Measurements from ENCODE around the gene NOL9. TPM values are rescaled to one million over a fixed set of nuclear protein-coding genes. Genes with fewer than 3 reads are reported as not detected.

The NOL9 gene
- polyA plus RNA-seq, 3 donors = 3.7 to 11.5 (median 7.6) TPM

- 100% methylated on average over 2 of the region's 4 CpGs for WGBS (ENCODE audit: insufficient coverage)
- no peaks in the 10 kb centered on the region for H3K9me3 ChIP-seq (replicated peaks in 1 of 2; ENCODE audit: control insufficient read depth in 1 of 2, insufficient read depth in 1 of 2, low read length in 2 of 2)
- intact Hi-C loops (cut with micrococcal nuclease) = no loop called here
- no peaks in the 10 kb centered on the region for H4K20me1 ChIP-seq (ENCODE audit: insufficient read depth, low read length)
- no peaks in the 10 kb centered on the region for H3K79me2 ChIP-seq (ENCODE audit: insufficient read depth, low read length)
- H3K36me3 ChIP-seq (replicated peaks in 1 of 2; ENCODE audit: control insufficient read depth in 1 of 2, insufficient read depth in 2 of 2, low read length in 2 of 2) = peaks cover 41 to 73% of the 10 kb centered on the region in 2 donors
- H3K4me3 ChIP-seq (replicated peaks in 1 of 3; ENCODE audit: low read depth in 2 of 3, low read length in 3 of 3) = no peak overlapping the region
- peaks cover 51 to 74% of the 10 kb centered on the region in 2 donors for H3K36me3 Mint-ChIP-seq
- no peak overlapping the region for H3K4me2 ChIP-seq (replicated peaks; ENCODE audit: extremely low read depth, low read length, poor library complexity, severe bottlenecking)
- peaks cover 4% of the 10 kb centered on the region for H3K4me1 Mint-ChIP-seq
- H3K9ac ChIP-seq (ENCODE audit: insufficient read depth, low read length, poor library complexity, severe bottlenecking) = no peak overlapping the region
- H3K27me3 Mint-ChIP-seq (ENCODE audit: low read depth in 3 of 3) = peaks cover 0 to 2% (median 0%) of the 10 kb centered on the region in 3 donors
- H3K4me3 Mint-ChIP-seq = no peak overlapping the region
- no peak for DNase-seq
- H3K27ac Mint-ChIP-seq = peak overlapping the region in 5 of 7 donors; percentile 23 to 67 (median 38)
- H3K4me1 ChIP-seq (ENCODE audit: control insufficient read depth in 1 of 2, insufficient read depth in 2 of 2, low read length in 2 of 2) = peaks cover 0 to 4% of the 10 kb centered on the region in 2 donors
- no peak overlapping the region for H2AFZ ChIP-seq (ENCODE audit: insufficient read depth, low read depth, low read length, poor library complexity, severe bottlenecking)
- no peaks in the 10 kb centered on the region for H3K9me3 Mint-ChIP-seq
- H3K27ac ChIP-seq (ENCODE audit: low read depth in 1 of 2, low read length in 2 of 2) = peak overlapping the region in 1 of 2 donors; percentile 72
- no peak for TF ChIP-seq CTCF (IDR thresholded peaks at IDR 0.05)
- no peaks in the 10 kb centered on the region for H3K27me3 ChIP-seq (ENCODE audit: control insufficient read depth in 2 of 2, insufficient read depth in 2 of 2, low read length in 2 of 2)
These were observed 19.1 kb downstream of the NOL9 start for GRCh38 chr1:6535214-6535613.

GRCh38 chr1:6534248-6534822 lies 20.0 kb downstream of the NOL9 start:
- Mint-ChIP-seq H3K27me3 (ENCODE audit: low read depth in 3 of 3) (peaks cover 0 to 2% (median 0%) of the 10 kb centered on the region in 3 donors), H3K4me3 (no peak overlapping the region), H3K27ac (peak overlapping the region in 2 of 7 donors; percentile 54 to 68), H3K36me3 (peaks cover 48 to 73% of the 10 kb centered on the region in 2 donors), H3K4me1 (peaks cover 4% of the 10 kb centered on the region), H3K9me3 (no peaks in the 10 kb centered on the region)
- no peaks in the 10 kb centered on the region for H3K79me2 ChIP-seq (ENCODE audit: insufficient read depth, low read length)
- WGBS (ENCODE audit: insufficient coverage) = 100% methylated on average over 2 of the region's 8 CpGs
- H3K4me3 ChIP-seq (replicated peaks in 1 of 3; ENCODE audit: low read depth in 2 of 3, low read length in 3 of 3) = no peak overlapping the region
- no peak for TF ChIP-seq CTCF (IDR thresholded peaks at IDR 0.05)
- no peak overlapping the region for H3K9ac ChIP-seq (ENCODE audit: insufficient read depth, low read length, poor library complexity, severe bottlenecking)
- H4K20me1 ChIP-seq (ENCODE audit: insufficient read depth, low read length) = no peaks in the 10 kb centered on the region
- no peaks in the 10 kb centered on the region for H3K9me3 ChIP-seq (replicated peaks in 1 of 2; ENCODE audit: control insufficient read depth in 1 of 2, insufficient read depth in 1 of 2, low read length in 2 of 2)
- peak overlapping the region in 1 of 2 donors; percentile 72 for H3K27ac ChIP-seq (ENCODE audit: low read depth in 1 of 2, low read length in 2 of 2)
- intact Hi-C loops (cut with micrococcal nuclease) = no loop called here
- H3K27me3 ChIP-seq (ENCODE audit: control insufficient read depth in 2 of 2, insufficient read depth in 2 of 2, low read length in 2 of 2) = no peaks in the 10 kb centered on the region
- H2AFZ ChIP-seq (ENCODE audit: insufficient read depth, low read depth, low read length, poor library complexity, severe bottlenecking) = no peak overlapping the region
- peaks cover 44 to 70% of the 10 kb centered on the region in 2 donors for H3K36me3 ChIP-seq (replicated peaks in 1 of 2; ENCODE audit: control insufficient read depth in 1 of 2, insufficient read depth in 2 of 2, low read length in 2 of 2)
- DNase-seq = no peak
- peaks cover 0 to 4% of the 10 kb centered on the region in 2 donors for H3K4me1 ChIP-seq (ENCODE audit: control insufficient read depth in 1 of 2, insufficient read depth in 2 of 2, low read length in 2 of 2)
- no peak overlapping the region for H3K4me2 ChIP-seq (replicated peaks; ENCODE audit: extremely low read depth, low read length, poor library complexity, severe bottlenecking)

Data from CD14-positive monocyte (primary cell).